SHP77 (cell line): Measurements from ENCODE around the gene GBP7.
"Not testable (repeated sequence)": the region's sequence is repeated elsewhere in the genome, so short reads cannot be mapped to it uniquely, and the experiment has no call there.

ENCODE experiments used
- DNase-seq, 2 experiments: peaks; one replicate each; lab custom pipeline; 2025; lab: John Stamatoyannopoulos, UW

Gene GBP7

GRCh38 chr1:89175601-89176256, at the start of gene GBP7:
TSS of gene GBP7 (minus strand) at chr1:89176003. CDS start at chr1:89171935, 4,068 bp downstream.
- DNase-seq: no peak

GRCh38 chr1:89221341-89221740, 45.5 kb upstream of the GBP7 start:
- DNase-seq: no peak

GRCh38 chr1:89219851-89220250, 44.0 kb upstream of the GBP7 start:
- DNase-seq: not testable (repeated sequence)

- not testable (repeated sequence) for DNase-seq
These were observed 43.1 kb upstream of the GBP7 start for GRCh38 chr1:89218941-89219340.

- DNase-seq: no peak
These were observed 37.5 kb upstream of the GBP7 start for GRCh38 chr1:89213347-89213746.

GRCh38 chr1:89211035-89211634, 35.3 kb upstream of the GBP7 start:
- no peak for DNase-seq

GRCh38 chr1:89206373-89206772, 30.6 kb upstream of the GBP7 start:
- DNase-seq: no peak

- DNase-seq: no peak
These were observed 27.4 kb upstream of the GBP7 start for GRCh38 chr1:89203166-89203565.

GRCh38 chr1:89201106-89201794, 25.4 kb upstream of the GBP7 start:
- DNase-seq: no peak

- no peak for DNase-seq
These were observed 24.9 kb upstream of the GBP7 start for GRCh38 chr1:89200663-89201062.

GRCh38 chr1:89199525-89200031, 23.8 kb upstream of the GBP7 start:
- no peak for DNase-seq

GRCh38 chr1:89198491-89199072, 22.8 kb upstream of the GBP7 start, which contains the start of gene GBP4:
TSS of gene GBP4 (minus strand) at chr1:89198942. CDS start at chr1:89198834, 108 bp downstream.
- no peak for DNase-seq

GRCh38 chr1:89198081-89198480, 22.3 kb upstream of the GBP7 start:
- DNase-seq: no peak

GRCh38 chr1:89195476-89195875, 19.7 kb upstream of the GBP7 start:
- no peak for DNase-seq

GRCh38 chr1:89191314-89191713, 15.5 kb upstream of the GBP7 start:
- no peak for DNase-seq

GRCh38 chr1:89190017-89190416, 14.2 kb upstream of the GBP7 start:
- no peak for DNase-seq

- no peak for DNase-seq
These were observed 3.5 kb upstream of the GBP7 start for GRCh38 chr1:89179343-89179742.

- no peak for DNase-seq
These were observed 1.2 kb upstream of the GBP7 start for GRCh38 chr1:89176971-89177370.

- DNase-seq: no peak
These were observed 1.3 kb downstream of the GBP7 start for GRCh38 chr1:89174491-89174890.

GRCh38 chr1:89172468-89173143, 3.2 kb downstream of the GBP7 start:
- no peak for DNase-seq

GRCh38 chr1:89171067-89171438, 4.8 kb downstream of the GBP7 start:
- DNase-seq: no peak
